Non-pigmented ciliary epithelial cell (primary cell): ENCODE results near the gene CDKAL1.
"Not testable (repeated sequence)": the region's sequence is repeated elsewhere in the genome, so short reads cannot be mapped to it uniquely, and the experiment has no call there.

ENCODE experiments used
- DNase-seq: peaks from one replicate; pipeline ENCODE4 v3.0.0-alpha.2; 2010; ENCODE audit warnings: low read depth

The CDKAL1 gene

DNA sequence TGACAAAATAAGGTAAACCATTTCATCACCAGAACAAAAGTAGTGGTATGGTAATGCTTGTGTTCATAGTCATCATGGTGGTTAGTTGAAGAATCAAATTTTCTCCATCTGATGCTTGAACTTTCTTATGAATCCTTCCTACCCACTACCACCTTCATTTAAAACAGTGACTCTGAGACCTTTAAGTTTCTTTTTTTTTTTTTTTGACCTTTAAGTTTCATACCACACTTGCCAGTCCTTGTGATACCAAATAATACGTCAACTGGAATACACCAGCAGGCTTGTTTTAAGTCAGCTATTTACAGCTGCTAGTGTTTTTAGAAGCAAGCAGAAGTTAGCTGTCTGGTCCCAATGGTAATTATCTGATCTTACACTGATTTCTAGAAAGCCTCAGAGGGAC lies 645.9 kb downstream of the CDKAL1 start:
- no peak for DNase-seq

DNA sequence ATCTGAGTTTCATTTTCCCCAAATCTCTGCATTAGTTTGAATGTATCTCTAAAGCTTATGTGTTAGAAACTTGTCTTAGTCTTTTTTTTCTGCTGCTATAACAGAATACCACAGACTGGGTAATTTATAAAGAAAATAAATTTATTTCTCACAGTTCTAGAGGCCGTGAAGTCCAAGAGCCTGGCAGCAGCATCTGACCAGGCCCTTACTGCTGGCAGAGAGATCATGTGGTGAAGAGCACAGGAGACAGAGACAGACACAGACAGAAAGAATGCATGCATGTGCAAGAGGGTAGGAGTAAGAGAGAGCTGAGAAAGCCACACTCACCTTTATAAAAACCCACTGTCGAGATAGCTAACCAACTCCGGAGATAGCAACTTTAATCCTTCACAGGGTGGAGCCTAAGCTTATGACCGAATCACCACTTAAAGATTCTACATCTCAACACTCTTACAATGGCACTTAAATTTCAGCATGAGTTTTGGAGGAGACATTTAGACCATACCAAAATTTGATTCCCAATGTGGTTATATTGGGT lies 646.6 kb downstream of the CDKAL1 start:
- no peak for DNase-seq

- DNase-seq = no peak
Observed at GRCh38 chr6:21181866-21182265, 647.6 kb downstream of the CDKAL1 start.

- no peak for DNase-seq
Observed at GRCh38 chr6:21182589-21182988, 648.3 kb downstream of the CDKAL1 start.

DNA sequence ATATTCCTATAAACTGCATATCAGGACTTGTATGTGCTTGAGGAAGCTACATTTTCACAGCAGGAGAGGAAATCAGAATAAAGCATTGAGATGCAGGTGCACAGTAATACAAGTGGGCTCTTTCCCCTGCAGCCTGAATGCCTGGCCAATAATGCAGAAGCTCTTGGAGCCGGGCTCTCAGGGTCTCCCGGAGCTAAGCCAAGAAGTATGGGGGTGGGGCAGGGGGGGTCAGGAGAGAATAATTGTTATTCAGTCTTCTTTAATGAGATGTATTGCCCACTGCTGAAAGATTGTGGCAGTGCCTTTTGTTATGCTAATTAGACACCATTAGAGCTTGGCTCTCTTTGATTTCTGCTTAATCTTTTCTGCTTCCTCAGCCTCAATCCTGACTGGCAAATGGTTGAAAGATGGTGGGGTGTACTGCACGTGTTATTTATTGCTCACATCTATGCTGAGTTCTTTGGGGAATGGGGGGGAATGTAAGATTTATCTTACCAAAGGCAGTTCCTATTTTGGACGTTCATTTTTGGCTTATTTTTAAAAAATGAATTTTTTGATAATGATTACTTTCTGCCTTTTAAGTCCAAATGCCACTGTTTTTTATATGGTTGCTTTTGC lies 651.7 kb downstream of the CDKAL1 start:
- no peak for DNase-seq

GRCh38 chr6:21186479-21187055 lies 652.3 kb downstream of the CDKAL1 start:
- DNase-seq = no peak

GRCh38 chr6:21187485-21187884 lies 653.2 kb downstream of the CDKAL1 start:
- no peak for DNase-seq

DNA sequence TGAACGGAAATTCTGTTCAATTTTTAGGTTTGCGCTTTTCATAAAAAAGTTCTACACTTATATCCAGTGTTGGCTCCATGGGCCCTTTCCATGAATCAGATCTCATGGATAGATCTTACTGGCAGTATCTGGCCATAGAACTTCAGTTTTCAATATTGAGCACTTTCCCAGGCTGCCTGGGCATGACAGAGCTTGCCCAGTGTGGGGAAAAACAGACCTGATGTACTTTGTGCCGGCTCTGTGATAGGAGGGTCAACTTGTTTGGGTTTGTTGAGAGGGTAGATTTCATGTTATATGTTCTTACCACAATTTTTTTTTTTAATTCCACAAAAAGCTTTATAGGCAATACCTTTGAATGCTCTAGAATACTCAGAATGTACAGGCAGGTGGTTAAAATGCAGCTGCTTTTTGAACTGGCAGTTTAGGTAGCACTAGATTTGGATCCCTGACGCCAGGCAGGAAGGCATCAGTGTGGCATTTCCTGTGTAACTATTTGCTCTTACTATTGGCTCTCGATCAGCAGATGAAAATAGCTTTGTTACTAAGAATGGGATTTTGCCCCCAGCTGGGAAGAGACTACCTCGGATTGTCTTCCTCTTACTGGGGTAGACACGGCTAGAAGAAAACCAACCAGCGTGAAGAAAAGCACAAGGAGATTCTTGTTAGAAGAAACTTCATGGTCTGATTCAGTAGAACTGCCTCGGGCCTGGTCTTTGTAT lies 654.4 kb downstream of the CDKAL1 start:
- DNase-seq = no peak

GRCh38 chr6:21189759-21190158 lies 655.5 kb downstream of the CDKAL1 start:
- no peak for DNase-seq

- no peak for DNase-seq
Observed at GRCh38 chr6:21190701-21191100, 656.4 kb downstream of the CDKAL1 start.

- no peak for DNase-seq
Observed at GRCh38 chr6:21193790-21194475, 659.7 kb downstream of the CDKAL1 start.

DNA sequence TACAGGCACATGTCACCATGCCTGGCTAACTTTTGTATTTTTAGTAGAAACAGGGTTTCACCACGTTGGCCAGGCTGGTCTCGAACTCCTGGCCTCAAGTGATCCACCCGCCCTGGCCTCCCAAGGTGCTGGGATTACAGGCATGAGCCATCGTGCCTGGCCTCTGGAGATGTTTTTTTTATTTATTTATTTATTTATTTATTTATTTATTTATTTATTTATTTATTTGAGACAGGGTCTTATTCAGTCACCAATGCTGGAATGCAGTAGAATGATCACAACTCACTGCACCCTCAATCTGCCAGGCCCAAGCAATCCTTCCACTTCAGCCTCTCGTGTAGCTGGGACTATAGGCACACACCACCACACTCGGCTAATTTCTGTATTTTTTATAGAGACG lies 661.0 kb downstream of the CDKAL1 start:
- DNase-seq = not testable (repeated sequence)

DNA sequence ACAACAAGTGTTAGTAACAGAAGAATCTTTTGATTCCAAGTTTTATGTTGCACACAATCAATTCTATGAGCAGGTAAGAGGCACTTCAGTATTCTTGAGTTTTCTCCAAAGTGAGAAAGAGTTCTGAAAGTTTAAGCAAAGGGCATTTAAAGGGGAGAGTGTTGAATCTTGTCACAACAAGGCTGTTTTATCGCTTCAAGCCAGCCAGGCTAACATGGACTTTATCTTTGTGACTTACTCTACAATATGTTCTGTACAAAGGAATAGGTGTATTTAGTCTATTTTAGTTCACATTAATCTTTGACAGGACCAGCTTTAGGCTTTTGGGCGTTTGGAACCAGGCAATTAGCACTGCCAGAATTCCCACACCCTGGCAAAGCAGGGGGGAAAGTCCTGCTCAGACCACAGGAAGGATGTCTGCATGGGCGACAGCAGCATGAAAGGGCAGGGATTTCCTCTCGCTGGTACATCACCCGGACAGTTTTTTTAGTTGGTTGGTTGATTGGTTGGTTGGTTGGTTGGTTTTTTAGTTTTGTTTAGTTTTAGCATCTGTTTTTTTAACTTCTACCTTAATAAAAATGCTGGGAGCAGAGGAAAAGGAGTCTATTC lies 663.9 kb downstream of the CDKAL1 start:
- no peak for DNase-seq

DNA sequence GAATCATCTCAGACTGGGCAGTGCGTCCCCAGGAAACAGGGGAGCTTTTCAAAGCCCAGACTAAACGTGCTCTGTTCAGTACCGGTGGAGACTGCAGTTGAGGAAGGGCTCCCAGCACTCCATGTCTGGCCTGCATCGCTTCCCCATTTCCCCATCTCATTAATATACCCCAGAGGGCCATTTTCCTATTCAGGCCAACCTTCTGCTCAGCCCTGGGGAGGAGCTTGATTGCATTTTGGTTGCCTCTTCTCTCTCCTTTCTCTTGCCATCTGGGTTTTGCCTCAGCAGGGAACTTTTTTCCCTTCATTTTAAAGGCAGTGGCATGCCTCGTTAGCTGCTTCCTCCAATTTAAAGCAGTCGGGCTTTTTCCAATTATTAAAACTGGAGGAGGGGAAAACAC lies 665.0 kb downstream of the CDKAL1 start:
- no peak for DNase-seq

- no peak for DNase-seq
Observed at GRCh38 chr6:21200134-21200870, 666.0 kb downstream of the CDKAL1 start.

- no peak for DNase-seq
Observed at GRCh38 chr6:21201187-21201586, 666.9 kb downstream of the CDKAL1 start.

GRCh38 chr6:21201637-21202350 lies 667.5 kb downstream of the CDKAL1 start:
- DNase-seq = no peak

GRCh38 chr6:21202521-21202920 lies 668.3 kb downstream of the CDKAL1 start:
- DNase-seq = no peak

DNA sequence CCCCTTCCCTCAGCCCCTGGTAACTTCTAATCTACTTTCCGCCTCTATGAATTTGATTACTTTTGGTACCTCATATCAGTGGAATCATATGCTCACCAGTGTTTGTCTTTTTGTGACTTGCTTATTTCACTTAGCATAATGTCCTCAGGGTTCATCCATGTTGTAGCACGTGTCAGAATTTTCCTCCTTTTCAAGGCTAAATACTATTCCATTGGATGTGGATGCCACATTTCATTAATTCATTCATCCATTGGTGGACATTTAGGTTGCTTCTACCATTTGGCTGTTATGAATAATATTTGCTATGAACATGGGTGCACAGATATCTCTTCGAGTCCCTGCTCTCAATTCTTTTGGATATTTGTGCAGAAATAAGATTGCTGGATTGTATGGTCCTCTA lies 670.7 kb downstream of the CDKAL1 start:
- DNase-seq = no peak

DNA sequence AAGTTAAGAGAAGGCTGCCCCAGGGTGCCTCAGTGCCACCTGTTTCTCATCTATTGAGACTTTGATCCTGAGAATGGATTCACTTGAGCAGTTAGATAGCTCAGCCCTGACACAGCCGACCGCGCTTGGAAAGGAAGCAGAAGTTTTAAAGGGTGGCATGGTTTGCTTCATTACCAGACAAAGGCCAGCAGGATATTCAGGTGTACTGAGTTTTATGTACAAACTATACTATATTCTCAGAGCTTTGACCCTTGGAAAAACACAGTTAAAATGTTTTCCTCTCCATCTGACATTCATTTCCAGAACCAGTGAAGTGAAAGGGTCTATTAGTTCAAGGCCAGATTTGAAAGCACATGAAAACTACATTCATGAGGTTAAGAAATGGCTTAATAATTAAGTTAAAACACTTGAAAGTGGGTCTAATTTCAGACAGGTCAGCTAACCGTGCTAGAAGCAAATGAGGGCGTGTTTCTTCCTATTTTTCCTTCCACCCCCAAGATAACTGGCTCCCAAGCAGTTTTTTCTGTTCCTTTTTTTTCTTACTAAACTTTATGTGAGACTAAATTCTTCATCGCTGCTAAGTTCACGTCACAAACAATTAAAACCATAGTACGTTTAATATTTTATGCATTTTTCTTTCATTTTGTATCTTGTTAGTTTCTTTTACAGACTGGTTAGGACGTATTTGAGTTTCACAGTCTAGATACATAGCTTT lies 674.0 kb downstream of the CDKAL1 start:
- DNase-seq = no peak
